ENCODE data around the gene EYA2.

Gene EYA2

GRCh38 chr20:47066484-47067270 is 172.0 kb downstream of the EYA2 start:
- no peak overlapping the region for H3K4me2 ChIP-seq (ENCODE audit: low read length)
- H3K36me3 ChIP-seq (ENCODE audit: insufficient read depth, low read length), result no peaks in the 10 kb centered on the region

GRCh38 chr20:47067776-47068175 is 173.1 kb downstream of the EYA2 start:
- H3K4me2 ChIP-seq (ENCODE audit: low read length), result no peak overlapping the region
- H3K4me1 ChIP-seq (ENCODE audit: control insufficient read depth, insufficient read depth, low read length), result peaks cover 10% of the 10 kb centered on the region
- no peaks in the 10 kb centered on the region for H3K27me3 ChIP-seq (ENCODE audit: control insufficient read depth, insufficient read depth, low read length)
- H3K9ac ChIP-seq (ENCODE audit: low read depth, low read length), result no peak overlapping the region
- peaks cover 10% of the 10 kb centered on the region for H3K9me3 ChIP-seq (replicated peaks; ENCODE audit: low read length)
- H3K36me3 ChIP-seq (ENCODE audit: insufficient read depth, low read length), result no peaks in the 10 kb centered on the region
- H3K4me3 ChIP-seq (ENCODE audit: low read length), result no peak overlapping the region

More at GRCh38 chr20:47066484-47067270, 172.0 kb downstream of the EYA2 start:
- peaks cover 10% of the 10 kb centered on the region for H3K9me3 ChIP-seq (replicated peaks; ENCODE audit: low read length)
- no peak overlapping the region for H3K4me3 ChIP-seq (ENCODE audit: low read length)
- H3K27me3 ChIP-seq (ENCODE audit: control insufficient read depth, insufficient read depth, low read length), result no peaks in the 10 kb centered on the region
- H3K9ac ChIP-seq (ENCODE audit: low read depth, low read length), result no peak overlapping the region
- peaks cover 21% of the 10 kb centered on the region for H3K4me1 ChIP-seq (ENCODE audit: control insufficient read depth, insufficient read depth, low read length)

- H3K9me3 ChIP-seq (replicated peaks; ENCODE audit: low read length), result peaks cover 10% of the 10 kb centered on the region
- H3K27me3 ChIP-seq (ENCODE audit: control insufficient read depth, insufficient read depth, low read length), result no peaks in the 10 kb centered on the region
- H3K4me2 ChIP-seq (ENCODE audit: low read length), result no peak overlapping the region
- H3K4me3 ChIP-seq (ENCODE audit: low read length), result no peak overlapping the region
- no peak overlapping the region for H3K9ac ChIP-seq (ENCODE audit: low read depth, low read length)
- peaks cover 6% of the 10 kb centered on the region for H3K4me1 ChIP-seq (ENCODE audit: control insufficient read depth, insufficient read depth, low read length)
- no peaks in the 10 kb centered on the region for H3K36me3 ChIP-seq (ENCODE audit: insufficient read depth, low read length)
Measured at GRCh38 chr20:47070176-47070575, 175.5 kb downstream of the EYA2 start.

- Histone ChIP-seq H3K4me3 (ENCODE audit: low read length) (no peak overlapping the region), H3K9ac (ENCODE audit: low read depth, low read length) (no peak overlapping the region), H3K4me2 (ENCODE audit: low read length) (no peak overlapping the region), H3K27me3 (ENCODE audit: control insufficient read depth, insufficient read depth, low read length) (no peaks in the 10 kb centered on the region), H3K4me1 (ENCODE audit: control insufficient read depth, insufficient read depth, low read length) (peaks cover under 1% of the 10 kb centered on the region), H3K36me3 (ENCODE audit: insufficient read depth, low read length) (no peaks in the 10 kb centered on the region), H3K9me3 (replicated peaks; ENCODE audit: low read length) (peaks cover 13% of the 10 kb centered on the region)
Measured at GRCh38 chr20:47071646-47072185, 177.1 kb downstream of the EYA2 start.

GRCh38 chr20:47073766-47074475 is 179.3 kb downstream of the EYA2 start:
- H3K4me2 ChIP-seq (ENCODE audit: low read length), result no peak overlapping the region
- no peak overlapping the region for H3K4me3 ChIP-seq (ENCODE audit: low read length)
- H3K4me1 ChIP-seq (ENCODE audit: control insufficient read depth, insufficient read depth, low read length), result no peaks in the 10 kb centered on the region
- peaks cover 6% of the 10 kb centered on the region for H3K9me3 ChIP-seq (replicated peaks; ENCODE audit: low read length)
- H3K27me3 ChIP-seq (ENCODE audit: control insufficient read depth, insufficient read depth, low read length), result peaks cover 4% of the 10 kb centered on the region
- no peaks in the 10 kb centered on the region for H3K36me3 ChIP-seq (ENCODE audit: insufficient read depth, low read length)
- H3K9ac ChIP-seq (ENCODE audit: low read depth, low read length), result no peak overlapping the region

GRCh38 chr20:47075263-47075662 is 180.6 kb downstream of the EYA2 start:
- H3K4me2 ChIP-seq (ENCODE audit: low read length), result no peak overlapping the region
- no peak overlapping the region for H3K9ac ChIP-seq (ENCODE audit: low read depth, low read length)
- peaks cover 6% of the 10 kb centered on the region for H3K9me3 ChIP-seq (replicated peaks; ENCODE audit: low read length)
- H3K27me3 ChIP-seq (ENCODE audit: control insufficient read depth, insufficient read depth, low read length), result peaks cover 4% of the 10 kb centered on the region
- H3K4me3 ChIP-seq (ENCODE audit: low read length), result no peak overlapping the region
- H3K4me1 ChIP-seq (ENCODE audit: control insufficient read depth, insufficient read depth, low read length), result no peaks in the 10 kb centered on the region
- H3K36me3 ChIP-seq (ENCODE audit: insufficient read depth, low read length), result no peaks in the 10 kb centered on the region

GRCh38 chr20:47079047-47079446 is 184.4 kb downstream of the EYA2 start:
- Histone ChIP-seq H3K4me1 (ENCODE audit: control insufficient read depth, insufficient read depth, low read length) (no peaks in the 10 kb centered on the region), H3K9ac (ENCODE audit: low read depth, low read length) (no peak overlapping the region), H3K36me3 (ENCODE audit: insufficient read depth, low read length) (no peaks in the 10 kb centered on the region), H3K4me3 (ENCODE audit: low read length) (no peak overlapping the region), H3K27me3 (ENCODE audit: control insufficient read depth, insufficient read depth, low read length) (peaks cover 4% of the 10 kb centered on the region), H3K9me3 (replicated peaks; ENCODE audit: low read length) (peaks cover 6% of the 10 kb centered on the region), H3K4me2 (ENCODE audit: low read length) (no peak overlapping the region)

GRCh38 chr20:47080365-47080764 is 185.7 kb downstream of the EYA2 start:
- Histone ChIP-seq H3K9ac (ENCODE audit: low read depth, low read length) (no peak overlapping the region), H3K4me1 (ENCODE audit: control insufficient read depth, insufficient read depth, low read length) (no peaks in the 10 kb centered on the region), H3K4me3 (ENCODE audit: low read length) (no peak overlapping the region), H3K4me2 (ENCODE audit: low read length) (no peak overlapping the region), H3K36me3 (ENCODE audit: insufficient read depth, low read length) (no peaks in the 10 kb centered on the region), H3K9me3 (replicated peaks; ENCODE audit: low read length) (peaks cover 6% of the 10 kb centered on the region), H3K27me3 (ENCODE audit: control insufficient read depth, insufficient read depth, low read length) (peaks cover 4% of the 10 kb centered on the region)

- no peak overlapping the region for H3K9ac ChIP-seq (ENCODE audit: low read depth, low read length)
- H3K4me3 ChIP-seq (ENCODE audit: low read length), result no peak overlapping the region
- H3K9me3 ChIP-seq (replicated peaks; ENCODE audit: low read length), result no peaks in the 10 kb centered on the region
- no peaks in the 10 kb centered on the region for H3K27me3 ChIP-seq (ENCODE audit: control insufficient read depth, insufficient read depth, low read length)
- H3K4me2 ChIP-seq (ENCODE audit: low read length), result no peak overlapping the region
- no peaks in the 10 kb centered on the region for H3K4me1 ChIP-seq (ENCODE audit: control insufficient read depth, insufficient read depth, low read length)
- no peaks in the 10 kb centered on the region for H3K36me3 ChIP-seq (ENCODE audit: insufficient read depth, low read length)
Measured at GRCh38 chr20:47086316-47086715, 191.7 kb downstream of the EYA2 start.

- Histone ChIP-seq H3K27me3 (ENCODE audit: control insufficient read depth, insufficient read depth, low read length) (peaks cover 8% of the 10 kb centered on the region), H3K36me3 (ENCODE audit: insufficient read depth, low read length) (no peaks in the 10 kb centered on the region), H3K4me3 (ENCODE audit: low read length) (no peak overlapping the region), H3K4me1 (ENCODE audit: control insufficient read depth, insufficient read depth, low read length) (no peaks in the 10 kb centered on the region), H3K4me2 (ENCODE audit: low read length) (no peak overlapping the region), H3K9me3 (replicated peaks; ENCODE audit: low read length) (no peaks in the 10 kb centered on the region), H3K9ac (ENCODE audit: low read depth, low read length) (no peak overlapping the region)
Measured at GRCh38 chr20:47088335-47088734, 193.7 kb downstream of the EYA2 start.

GRCh38 chr20:47089151-47089550 is 194.5 kb downstream of the EYA2 start:
- Histone ChIP-seq H3K36me3 (ENCODE audit: insufficient read depth, low read length) (no peaks in the 10 kb centered on the region), H3K9ac (ENCODE audit: low read depth, low read length) (no peak overlapping the region), H3K4me3 (ENCODE audit: low read length) (no peak overlapping the region), H3K27me3 (ENCODE audit: control insufficient read depth, insufficient read depth, low read length) (peaks cover 9% of the 10 kb centered on the region), H3K9me3 (replicated peaks; ENCODE audit: low read length) (no peaks in the 10 kb centered on the region), H3K4me2 (ENCODE audit: low read length) (no peak overlapping the region), H3K4me1 (ENCODE audit: control insufficient read depth, insufficient read depth, low read length) (no peaks in the 10 kb centered on the region)
